Ramos (cell line): ENCODE data around the gene KRTAP12-4.
"Not testable (repeated sequence)": the region's sequence is repeated elsewhere in the genome, so short reads cannot be mapped to it uniquely, and the experiment has no call there.

Experiments used
- in situ Hi-C: fragments of 300-500 bp; cut with MboI; formaldehyde crosslinking; loops from one replicate; pipeline ENCODE4 v1.14.3; 2022; ENCODE audit warnings: low sequenced_read_pairs; ENCODE audit not compliant: unreplicated experiment

Gene KRTAP12-4, protein sequence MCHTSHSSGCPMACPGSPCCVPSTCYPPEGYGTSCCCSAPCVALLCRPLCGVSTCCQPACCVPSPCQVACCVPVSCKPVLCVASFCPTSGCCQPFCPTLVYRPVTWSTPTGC

DNA sequence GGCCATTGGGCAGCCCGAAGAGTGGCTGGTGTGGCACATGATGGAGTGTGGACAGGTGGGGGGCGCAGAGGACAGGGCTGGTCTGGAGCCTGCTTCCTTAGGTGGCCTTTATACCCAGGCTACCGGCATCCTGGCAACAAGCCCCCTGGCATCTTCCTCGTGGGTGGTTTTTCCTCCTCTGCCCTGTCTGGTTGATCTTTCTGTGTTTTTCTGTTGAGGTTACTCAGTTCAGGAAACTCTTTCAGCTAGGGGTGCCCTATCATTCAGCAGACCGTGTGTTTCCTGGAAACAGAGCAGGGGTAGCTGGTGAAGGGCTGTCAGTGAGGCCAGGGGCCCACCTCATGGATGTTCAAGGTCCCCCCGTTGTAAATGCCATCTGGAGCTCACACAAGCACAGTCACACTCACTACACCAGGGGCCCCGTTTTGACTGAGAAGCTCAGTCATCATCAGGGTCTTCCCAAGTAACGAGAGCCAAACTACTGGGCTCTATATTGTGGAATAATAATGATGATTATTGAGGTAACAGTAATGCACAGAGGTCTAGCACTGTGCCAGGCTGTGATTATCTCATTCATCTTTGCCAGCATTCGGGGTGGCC lies at the start of gene KRTAP12-4:
TSS of gene KRTAP12-4 (minus strand) at position 84 of the 600 bp plus-strand sequence. CDS start at position 39, 45 bp downstream.
- in situ Hi-C loops, result no loop called here

DNA sequence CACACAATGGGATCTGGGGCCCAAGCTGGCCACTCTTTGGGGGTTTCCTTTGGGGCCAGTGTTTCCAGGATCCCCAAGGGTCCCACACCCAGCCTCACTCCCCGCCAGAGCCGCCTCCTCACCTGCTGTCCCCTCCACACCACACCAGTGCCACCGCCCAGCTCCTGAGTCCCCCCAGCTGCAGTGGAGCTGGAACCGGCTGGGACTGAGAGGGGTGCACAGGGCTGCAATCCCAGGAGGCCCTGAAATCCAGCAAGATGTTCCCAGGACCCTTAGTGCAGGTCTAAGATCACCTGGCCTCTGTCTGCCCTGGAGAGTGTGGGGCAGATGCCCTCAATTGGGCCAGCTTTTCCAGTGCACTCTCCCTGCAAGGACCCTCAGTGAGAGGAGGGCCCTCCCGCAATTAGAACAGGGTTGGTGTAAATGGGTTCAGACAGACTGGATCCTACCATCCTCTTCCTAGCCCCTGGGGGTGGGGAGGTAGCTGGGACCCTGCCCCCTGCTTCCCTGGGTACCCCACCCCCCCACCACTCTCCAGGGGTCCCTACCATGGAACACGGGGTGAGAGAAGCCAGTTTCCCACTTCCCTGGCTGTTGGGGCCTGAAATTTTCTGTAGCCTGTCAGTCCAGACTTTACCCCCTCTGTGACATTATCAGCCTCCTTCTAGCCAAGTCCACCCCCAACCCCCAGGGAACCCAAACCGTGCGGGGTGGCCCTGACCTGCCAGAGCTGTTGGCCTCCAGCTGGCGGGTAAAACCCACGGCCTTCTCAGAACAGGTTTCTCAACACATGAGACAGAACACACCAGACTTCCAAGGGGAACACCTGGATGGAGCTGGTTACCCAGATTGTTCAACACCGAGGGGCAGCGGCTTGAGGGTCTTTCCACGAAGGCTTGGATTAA lies 49.5 kb upstream of the KRTAP12-4 start:
- in situ Hi-C loops, result no loop called here

DNA sequence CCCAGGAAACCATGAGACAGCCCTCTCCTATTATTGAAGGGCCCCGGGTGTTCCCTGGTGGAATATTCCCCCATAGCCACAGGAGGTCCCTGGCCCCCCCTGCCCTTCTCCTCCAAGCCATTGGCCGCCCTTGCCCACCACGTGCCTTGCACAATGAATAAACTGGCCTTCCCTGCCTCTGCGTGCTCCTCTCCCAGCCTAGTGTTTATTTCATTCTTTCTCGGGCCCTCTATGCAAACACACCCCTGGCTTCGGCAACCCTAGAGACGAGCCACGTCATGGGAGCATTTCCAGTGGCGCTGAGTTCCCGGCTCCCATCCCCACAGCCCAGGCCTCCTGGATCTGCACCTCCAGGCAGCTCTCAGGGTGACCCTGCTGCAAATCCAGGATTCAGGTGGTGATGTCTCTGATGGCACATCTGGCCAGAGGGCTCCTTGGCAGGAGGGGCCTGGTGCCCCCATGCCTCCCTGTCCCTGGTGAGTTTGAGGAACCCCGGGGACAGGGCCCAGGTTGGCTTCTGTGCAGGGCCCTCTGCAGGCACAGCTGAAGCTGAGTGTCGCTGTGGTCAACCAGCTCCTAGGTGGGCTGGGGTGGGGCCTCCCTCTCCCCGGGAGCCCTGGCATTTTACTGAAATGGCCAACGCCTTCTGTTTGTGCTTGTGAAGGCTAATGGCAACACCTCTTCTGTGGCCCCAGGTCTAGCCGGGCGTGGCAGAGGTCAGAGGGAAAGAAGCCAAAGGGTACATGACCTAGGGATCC lies 48.7 kb upstream of the KRTAP12-4 start:
- in situ Hi-C loops, result no loop called here

DNA sequence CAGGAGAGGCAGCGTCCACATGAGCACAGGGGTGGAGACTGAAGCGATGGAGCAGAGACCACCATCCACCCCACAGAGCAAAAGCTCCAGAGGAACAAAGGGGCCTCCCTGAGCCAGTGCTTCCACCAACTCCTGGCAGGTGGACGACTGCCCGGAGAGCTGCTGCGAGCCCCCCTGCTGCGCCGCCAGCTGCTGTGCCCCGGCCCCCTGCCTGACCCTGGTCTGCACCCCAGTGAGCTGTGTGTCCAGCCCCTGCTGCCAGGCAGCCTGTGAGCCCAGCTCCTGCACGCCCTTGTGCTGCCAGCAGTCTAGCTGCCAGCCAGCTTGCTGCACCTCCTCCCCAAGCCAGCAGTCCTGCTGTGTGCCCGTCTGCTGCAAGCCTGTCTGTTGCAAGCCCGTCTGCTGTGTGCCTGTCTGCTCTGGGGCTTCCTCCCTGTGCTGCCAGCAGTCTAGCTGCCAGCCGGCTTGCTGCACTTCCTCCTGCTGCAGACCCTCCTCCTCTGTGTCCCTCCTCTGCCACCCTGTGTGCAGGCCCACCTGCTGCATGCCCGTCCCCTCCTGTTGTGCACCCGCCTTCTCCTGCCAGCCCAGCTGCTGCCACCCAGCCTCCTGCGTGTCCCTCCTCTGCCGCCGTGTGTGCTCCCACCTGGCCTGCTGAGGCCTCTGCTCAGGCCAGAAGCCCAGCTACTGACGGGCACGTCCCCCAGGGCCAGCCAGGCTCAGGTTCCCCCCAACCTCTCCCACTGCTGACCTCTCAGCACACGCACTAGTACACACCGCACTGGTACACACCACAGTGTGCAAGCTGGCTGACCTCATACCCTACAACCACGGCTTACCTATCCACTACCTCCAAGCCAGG lies 47.9 kb upstream of the KRTAP12-4 start:
- in situ Hi-C loops, result no loop called here

DNA sequence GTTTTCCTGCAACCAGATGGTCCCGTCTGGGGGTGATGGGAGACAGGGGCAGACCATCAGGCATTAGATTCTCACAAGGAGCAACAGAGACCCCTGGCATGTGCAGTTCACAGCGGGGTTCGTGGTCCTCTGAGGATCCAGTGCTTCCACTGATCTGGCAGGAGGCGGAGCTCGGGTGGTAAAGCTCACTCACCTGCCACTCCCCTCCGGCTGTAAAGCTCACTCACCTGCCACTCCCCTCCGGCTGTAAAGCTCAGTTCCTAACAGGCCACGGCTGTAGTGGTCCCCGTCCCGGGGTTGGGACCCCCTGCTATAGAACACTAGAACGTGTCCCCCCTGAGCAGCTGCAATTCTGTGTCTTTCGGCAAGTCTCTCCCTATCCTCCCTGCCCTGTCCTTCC lies 47.1 kb upstream of the KRTAP12-4 start:
- in situ Hi-C loops, result no loop called here

DNA sequence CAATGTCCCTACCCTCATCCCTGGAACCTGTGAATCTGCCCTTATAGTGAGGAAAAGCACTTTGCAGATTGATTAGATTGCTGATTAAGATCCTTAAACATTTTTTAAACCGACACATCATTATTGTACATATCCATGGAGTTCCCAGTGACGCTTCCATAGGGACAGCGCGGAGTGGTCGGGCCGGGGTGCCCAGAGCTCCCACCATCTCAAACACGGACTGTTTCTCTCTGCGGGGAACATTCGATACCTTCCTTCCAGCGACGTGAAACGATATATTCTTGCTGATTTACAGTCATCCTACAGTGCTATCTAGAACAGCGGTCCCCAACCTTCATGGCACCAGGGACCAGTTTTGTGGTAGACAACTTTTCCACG lies 46.6 kb upstream of the KRTAP12-4 start:
- in situ Hi-C loops, result no loop called here

DNA sequence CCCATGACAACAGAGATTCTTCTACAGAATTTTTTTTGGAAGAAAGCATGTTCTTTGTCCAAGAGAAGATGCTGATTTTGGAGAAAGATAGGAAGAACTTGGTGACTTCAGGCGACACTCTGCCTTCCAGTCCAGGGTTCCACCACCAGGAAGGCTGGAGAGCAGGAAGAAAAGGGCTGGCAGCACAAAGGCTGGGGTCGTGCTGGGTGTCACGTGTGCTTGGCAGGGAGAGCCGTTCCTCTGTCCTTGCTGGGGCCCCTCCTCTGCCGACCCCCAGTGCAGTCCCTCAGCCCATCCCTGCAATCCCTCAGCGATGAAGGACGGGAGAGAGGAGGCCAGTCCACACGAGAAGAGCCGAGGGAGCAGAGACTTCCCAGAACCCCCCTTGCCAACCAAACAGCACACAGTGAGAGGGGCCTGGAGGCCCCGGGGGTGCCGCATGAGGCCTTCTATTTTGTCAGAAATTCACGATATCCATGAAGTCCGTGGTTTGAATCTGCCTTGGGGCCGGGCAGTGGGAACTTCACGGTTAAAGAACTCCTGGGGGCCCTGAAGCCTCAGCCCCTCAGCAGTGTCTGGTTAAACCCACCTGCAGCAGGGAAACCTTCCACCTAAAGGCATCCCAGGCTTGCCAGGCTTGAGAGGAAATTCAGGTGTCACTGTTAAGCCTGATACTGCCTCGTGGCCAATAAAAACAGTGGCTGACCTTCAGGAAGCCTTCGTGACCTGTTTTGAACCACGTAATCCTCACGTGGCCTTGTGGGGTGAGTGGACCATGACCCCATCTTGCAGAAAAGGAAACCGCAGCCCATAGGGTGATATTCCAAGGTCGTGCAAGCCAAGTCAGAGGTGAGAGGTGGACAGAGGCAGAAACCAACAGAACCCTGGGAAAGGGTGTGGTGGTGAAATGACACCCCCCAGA lies 45.9 kb upstream of the KRTAP12-4 start:
- in situ Hi-C loops, result no loop called here

DNA sequence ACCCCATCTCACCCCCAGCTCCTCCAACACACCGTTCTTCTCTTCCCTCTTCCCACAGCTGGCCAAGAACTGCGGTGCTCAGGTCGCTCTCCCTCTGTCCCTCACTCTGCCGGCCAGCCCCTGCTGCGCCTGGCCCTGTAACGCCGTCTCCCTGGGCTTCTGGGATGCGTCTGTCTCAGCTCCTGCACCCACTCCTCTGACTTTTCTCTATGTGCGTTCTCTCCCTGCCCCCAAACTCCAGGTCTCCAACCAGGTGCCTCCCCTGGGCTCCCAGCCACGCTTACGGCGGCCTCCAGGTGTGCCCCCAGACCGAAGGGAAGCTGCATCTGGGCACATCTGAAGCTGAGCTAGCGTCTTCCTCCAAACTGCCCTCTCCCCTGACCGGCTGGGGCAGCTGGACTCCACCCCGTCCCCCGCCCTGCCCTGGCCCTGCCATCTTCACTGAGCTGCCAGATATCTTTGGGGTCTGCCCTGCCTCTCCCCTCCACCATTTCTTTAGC lies 45.1 kb upstream of the KRTAP12-4 start:
- in situ Hi-C loops, result no loop called here

DNA sequence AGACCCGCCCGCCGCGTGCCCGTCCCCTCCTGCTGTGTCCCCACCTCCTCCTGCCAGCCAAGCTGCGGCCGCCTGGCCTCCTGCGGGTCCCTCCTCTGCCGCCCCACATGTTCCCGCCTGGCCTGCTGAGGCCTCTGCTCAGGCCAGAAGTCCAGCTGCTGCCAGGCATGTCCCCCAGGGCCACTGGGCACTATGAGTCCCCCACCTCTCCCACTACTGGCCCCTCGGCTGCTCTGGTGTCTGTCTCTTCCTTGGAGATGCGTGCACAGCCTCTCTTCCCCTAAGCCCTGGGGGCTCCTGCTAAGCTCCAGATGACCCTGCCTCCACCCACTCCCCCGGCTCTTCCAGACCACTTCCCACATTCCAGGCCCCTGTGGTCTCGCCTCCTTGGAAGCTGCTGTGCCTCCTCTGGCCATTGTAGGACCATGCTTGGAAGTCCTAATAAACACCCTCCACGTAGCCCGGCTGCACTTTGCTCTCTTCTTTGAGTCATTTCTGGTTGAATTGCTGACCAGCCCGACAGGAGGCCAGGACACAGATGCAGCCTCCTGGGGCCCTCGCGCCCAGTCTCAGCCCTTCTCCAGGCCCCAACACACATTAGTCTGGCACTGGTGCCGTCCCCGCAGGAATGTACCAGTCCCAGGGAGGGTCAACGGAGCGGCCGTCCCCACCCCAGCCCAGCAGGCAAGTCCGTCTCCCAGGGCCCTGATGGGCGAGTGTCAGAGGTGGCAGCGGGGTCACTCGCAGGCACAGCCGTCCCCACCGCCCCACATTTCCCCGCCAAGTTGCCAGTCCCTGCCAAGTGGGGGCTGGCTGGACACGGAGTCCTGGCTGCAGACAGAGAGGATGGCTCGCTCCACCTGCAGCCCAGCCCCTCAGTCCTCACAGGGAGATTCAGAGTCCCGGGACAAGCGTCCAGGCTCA lies 43.6 kb upstream of the KRTAP12-4 start:
- in situ Hi-C loops, result no loop called here

DNA sequence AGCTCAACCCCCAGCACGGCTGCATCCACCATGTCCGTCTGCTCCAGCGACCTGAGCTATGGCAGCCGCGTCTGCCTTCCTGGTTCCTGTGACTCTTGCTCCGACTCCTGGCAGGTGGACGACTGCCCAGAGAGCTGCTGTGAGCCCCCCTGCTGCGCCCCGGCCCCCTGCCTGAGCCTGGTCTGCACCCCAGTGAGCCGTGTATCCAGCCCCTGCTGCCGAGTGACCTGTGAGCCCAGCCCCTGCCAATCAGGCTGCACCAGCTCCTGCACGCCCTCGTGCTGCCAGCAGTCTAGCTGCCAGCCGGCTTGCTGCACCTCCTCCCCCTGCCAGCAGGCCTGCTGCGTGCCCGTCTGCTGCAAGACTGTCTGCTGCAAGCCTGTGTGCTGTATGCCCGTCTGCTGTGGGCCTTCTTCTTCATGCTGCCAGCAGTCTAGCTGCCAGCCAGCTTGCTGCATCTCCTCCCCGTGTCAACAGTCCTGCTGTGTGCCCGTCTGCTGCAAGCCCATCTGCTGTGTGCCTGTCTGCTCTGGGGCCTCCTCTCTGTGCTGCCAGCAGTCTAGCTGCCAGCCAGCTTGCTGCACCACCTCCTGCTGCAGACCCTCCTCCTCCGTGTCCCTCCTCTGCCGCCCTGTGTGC lies 42.8 kb upstream of the KRTAP12-4 start, which contains the start of gene KRTAP10-12:
TSS of gene KRTAP10-12 (plus strand) at position 1 of the 639 bp plus-strand sequence. CDS start at position 31, 30 bp downstream.
- in situ Hi-C loops, result not testable (repeated sequence)

DNA sequence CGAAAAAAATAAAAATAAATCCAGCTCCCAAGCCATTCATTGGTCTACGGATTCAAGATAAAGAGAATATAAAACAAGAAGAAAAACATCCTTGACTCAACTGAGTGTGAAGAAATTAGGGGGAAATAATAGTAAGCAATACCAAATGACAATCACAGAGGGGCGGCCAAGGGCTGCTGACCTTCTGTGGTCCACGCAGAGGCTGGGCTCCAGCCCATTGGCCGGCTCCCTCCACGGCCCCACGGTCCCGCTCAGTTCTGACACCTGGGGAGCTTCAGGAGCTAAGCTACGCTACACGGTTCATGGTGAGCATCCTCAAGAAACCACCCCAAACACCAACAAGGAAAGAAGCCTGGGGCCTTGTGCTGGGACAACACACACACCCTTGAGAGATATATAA lies 42.1 kb upstream of the KRTAP12-4 start:
- in situ Hi-C loops, result no loop called here

DNA sequence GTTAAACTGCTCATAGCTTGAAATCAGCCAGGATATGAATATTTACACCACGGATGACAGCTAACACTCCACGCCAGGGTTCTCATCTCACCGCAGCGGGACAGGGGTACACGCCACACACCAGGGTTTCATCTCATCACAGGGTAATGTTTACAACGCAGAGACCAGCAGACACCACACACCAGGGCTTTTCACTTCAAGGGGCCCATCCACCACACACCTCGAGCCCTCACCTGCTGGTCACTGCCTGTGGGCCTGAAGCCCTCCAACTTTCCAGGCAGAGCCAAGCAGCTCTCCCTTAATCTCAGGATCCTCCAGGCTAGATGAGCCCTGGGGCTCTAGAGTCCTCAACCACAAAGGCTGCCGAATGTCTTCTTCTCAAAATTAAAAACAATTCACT lies 41.2 kb upstream of the KRTAP12-4 start:
- in situ Hi-C loops, result no loop called here

DNA sequence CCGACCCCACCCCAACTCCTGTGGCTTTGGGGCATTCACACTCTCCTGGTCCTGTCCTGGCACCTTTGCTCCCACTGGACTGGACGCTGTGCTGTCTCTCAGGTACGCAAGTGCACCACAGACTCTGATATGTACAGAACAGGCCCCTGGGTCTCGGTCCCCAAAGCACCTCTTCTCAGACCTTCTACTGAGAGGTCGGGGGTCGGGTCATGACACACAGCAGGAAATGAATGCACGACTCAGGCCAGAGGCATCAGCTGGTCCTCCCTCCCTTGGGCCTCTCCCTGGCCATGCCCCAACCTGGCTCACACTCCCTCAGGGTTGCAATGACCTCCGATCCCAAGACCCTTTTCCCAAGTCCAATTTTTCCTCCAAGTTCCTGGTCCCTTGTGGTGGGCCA lies 40.7 kb upstream of the KRTAP12-4 start:
- in situ Hi-C loops, result no loop called here

DNA sequence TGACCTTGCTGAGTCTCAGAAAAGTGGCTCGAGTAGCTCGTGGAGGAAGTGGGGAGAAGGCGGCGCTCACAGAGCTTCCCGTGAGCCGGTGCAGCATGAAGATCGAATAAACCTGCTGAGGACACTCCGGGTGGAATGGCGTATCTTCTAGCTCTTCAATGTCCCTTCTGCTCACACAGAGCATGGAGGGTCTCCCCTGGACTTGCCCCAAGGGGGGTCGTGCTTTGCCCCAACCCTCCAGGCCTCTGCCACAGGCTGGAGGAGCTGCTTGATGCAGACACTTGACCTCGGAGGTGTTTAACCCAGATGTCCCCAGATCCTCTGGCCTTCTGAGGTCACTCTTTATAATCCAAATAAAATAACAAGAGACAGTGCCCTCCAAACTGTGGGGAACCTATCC lies 40.3 kb upstream of the KRTAP12-4 start:
- in situ Hi-C loops, result no loop called here

DNA sequence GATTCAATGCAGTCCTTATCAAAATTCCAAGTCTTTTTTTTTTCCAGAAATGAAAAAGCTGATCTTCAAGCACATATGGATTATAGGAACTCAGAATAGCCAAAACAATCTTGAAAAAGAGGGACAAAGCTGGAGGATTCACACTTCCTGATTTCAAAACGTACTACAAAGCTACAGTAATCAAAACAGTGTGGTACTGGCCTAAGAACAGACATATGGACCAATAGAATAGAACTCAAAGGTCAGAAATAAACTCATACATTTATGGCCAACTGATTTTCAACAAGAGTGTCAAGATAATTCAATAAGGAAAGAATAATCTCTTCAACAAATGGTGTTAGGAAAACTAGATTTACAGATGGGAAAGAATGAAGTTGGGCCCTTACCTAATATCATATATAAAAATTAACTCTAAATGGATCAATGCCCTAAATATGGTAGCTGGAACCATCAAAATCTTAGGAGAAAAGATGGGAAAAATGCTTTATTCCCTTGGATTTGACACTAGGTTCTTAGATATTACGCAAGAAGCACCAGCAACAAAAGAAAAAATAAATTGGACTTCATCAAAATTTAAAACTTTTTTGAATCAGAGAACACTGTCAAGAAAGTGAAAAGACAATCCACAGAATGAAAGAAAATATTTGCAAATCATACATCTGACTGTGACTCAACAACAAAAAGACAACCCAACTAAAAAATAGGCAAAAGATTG lies 38.5 kb upstream of the KRTAP12-4 start:
- in situ Hi-C loops, result no loop called here

DNA sequence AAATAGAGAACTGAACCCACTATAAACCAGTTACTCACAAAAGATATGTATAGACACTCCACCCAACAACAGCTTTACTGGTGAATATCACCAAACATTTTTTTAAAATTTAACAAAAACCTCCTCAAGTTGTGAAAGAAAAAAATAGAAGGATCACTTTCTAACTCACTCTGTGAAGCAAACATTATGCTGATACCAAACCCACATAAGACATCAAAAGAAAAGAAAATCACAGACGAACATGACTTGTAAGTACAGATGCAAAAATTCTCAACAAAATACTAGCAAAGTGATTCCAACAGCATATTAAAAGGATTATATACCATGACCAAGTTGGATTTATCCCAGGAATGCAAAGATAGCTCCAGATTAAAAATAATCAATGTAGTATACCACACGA lies 37.2 kb upstream of the KRTAP12-4 start:
- in situ Hi-C loops, result no loop called here
